ENCODE data around the gene HECTD3.

Gene HECTD3

GRCh38 chr1:45051005-45051772 lies 40.1 kb upstream of the HECTD3 start:
- H4K20me1 ChIP-seq (ENCODE audit: low read depth, low read length): no peaks in the 10 kb centered on the region
- no peaks in the 10 kb centered on the region for H3K27me3 ChIP-seq (ENCODE audit: low read length)
- no peaks in the 10 kb centered on the region for H3K36me3 ChIP-seq (ENCODE audit: low read length)
- peak overlapping the region; percentile 16 for H3K4me2 ChIP-seq (ENCODE audit: low read depth, low read length, poor library complexity, severe bottlenecking)
- H3K9me2 ChIP-seq (replicated peaks; ENCODE audit: insufficient read depth, low read length): no peaks in the 10 kb centered on the region
- TF ChIP-seq EZH2phosphoT487 (conservative IDR thresholded peaks at IDR 0.05; ENCODE audit: low read length) (no peak), CTCF (IDR thresholded peaks at IDR 0.05; ENCODE audit: insufficient read depth, low read length, poor library complexity, severe bottlenecking) (no peak)
- no peak overlapping the region for H3K9ac ChIP-seq (ENCODE audit: low read length)
- H2AFZ ChIP-seq (ENCODE audit: low read depth, low read length, severe bottlenecking): no peak overlapping the region
- no peaks in the 10 kb centered on the region for H3K9me3 ChIP-seq (ENCODE audit: insufficient read depth, low read length)
- H3K4me3 ChIP-seq (ENCODE audit: insufficient read depth, low read length, poor library complexity, severe bottlenecking): no peak overlapping the region
- H3K27ac ChIP-seq (ENCODE audit: low read depth, low read length): no peak overlapping the region
- peaks cover 4% of the 10 kb centered on the region; the same call in 1 of the 2 replicates for H3F3A ChIP-seq (ENCODE audit: insufficient read depth)
- H3K79me2 ChIP-seq (ENCODE audit: insufficient read depth, low read length): no peaks in the 10 kb centered on the region

- Histone ChIP-seq H3K27me3 (ENCODE audit: low read length) (no peaks in the 10 kb centered on the region), H3K9me3 (ENCODE audit: insufficient read depth, low read length) (no peaks in the 10 kb centered on the region), H4K20me1 (ENCODE audit: low read depth, low read length) (no peaks in the 10 kb centered on the region), H3K4me3 (ENCODE audit: insufficient read depth, low read length, poor library complexity, severe bottlenecking) (no peak overlapping the region), H3K27ac (ENCODE audit: low read depth, low read length) (no peak overlapping the region), H3K79me2 (ENCODE audit: insufficient read depth, low read length) (no peaks in the 10 kb centered on the region), H3F3A (ENCODE audit: insufficient read depth) (peaks cover 4% of the 10 kb centered on the region; the same call in 1 of the 2 replicates), H3K36me3 (ENCODE audit: low read length) (no peaks in the 10 kb centered on the region), H3K9me2 (replicated peaks; ENCODE audit: insufficient read depth, low read length) (no peaks in the 10 kb centered on the region), H3K4me2 (ENCODE audit: low read depth, low read length, poor library complexity, severe bottlenecking) (no peak overlapping the region), H3K9ac (ENCODE audit: low read length) (no peak overlapping the region), H2AFZ (ENCODE audit: low read depth, low read length, severe bottlenecking) (no peak overlapping the region)
- TF ChIP-seq CTCF (IDR thresholded peaks at IDR 0.05; ENCODE audit: insufficient read depth, low read length, poor library complexity, severe bottlenecking) (no peak), EZH2phosphoT487 (conservative IDR thresholded peaks at IDR 0.05; ENCODE audit: low read length) (no peak)
Measured at GRCh38 chr1:45047032-45047431, 35.9 kb upstream of the HECTD3 start.

GRCh38 chr1:45044916-45045315 lies 33.8 kb upstream of the HECTD3 start:
- Histone ChIP-seq H3K9ac (ENCODE audit: low read length) (no peak overlapping the region), H3K9me2 (replicated peaks; ENCODE audit: insufficient read depth, low read length) (no peaks in the 10 kb centered on the region), H3K36me3 (ENCODE audit: low read length) (no peaks in the 10 kb centered on the region), H3K79me2 (ENCODE audit: insufficient read depth, low read length) (no peaks in the 10 kb centered on the region), H4K20me1 (ENCODE audit: low read depth, low read length) (no peaks in the 10 kb centered on the region), H2AFZ (ENCODE audit: low read depth, low read length, severe bottlenecking) (no peak overlapping the region), H3K9me3 (ENCODE audit: insufficient read depth, low read length) (no peaks in the 10 kb centered on the region), H3K4me2 (ENCODE audit: low read depth, low read length, poor library complexity, severe bottlenecking) (no peak overlapping the region), H3K27ac (ENCODE audit: low read depth, low read length) (no peak overlapping the region), H3K27me3 (ENCODE audit: low read length) (no peaks in the 10 kb centered on the region), H3F3A (ENCODE audit: insufficient read depth) (no peaks in the 10 kb centered on the region), H3K4me3 (ENCODE audit: insufficient read depth, low read length, poor library complexity, severe bottlenecking) (no peak overlapping the region)
- TF ChIP-seq EZH2phosphoT487 (conservative IDR thresholded peaks at IDR 0.05; ENCODE audit: low read length) (no peak), CTCF (IDR thresholded peaks at IDR 0.05; ENCODE audit: insufficient read depth, low read length, poor library complexity, severe bottlenecking) (no peak)

Measured in SU-DHL-6 (cell line).